GM10266 (cell line): ENCODE data around the gene PAIP2.
A peak's percentile ranks its signal among the peaks of the same experiment; 100 is the strongest.

Experiments
- DNase-seq: peaks from one replicate; pipeline ENCODE4 v3.0.0; 2012; ENCODE audit errors: extremely low spot score
- TF ChIP-seq, protein P1 (sequence below): IDR thresholded peaks from 2 replicates; pipeline ENCODE4 v1.5.1; 2012; ENCODE audit warnings: mild to moderate bottlenecking, low read depth; ENCODE audit not compliant: control insufficient read depth, insufficient read depth; ENCODE audit errors: missing control alignments

Gene PAIP2

DNA sequence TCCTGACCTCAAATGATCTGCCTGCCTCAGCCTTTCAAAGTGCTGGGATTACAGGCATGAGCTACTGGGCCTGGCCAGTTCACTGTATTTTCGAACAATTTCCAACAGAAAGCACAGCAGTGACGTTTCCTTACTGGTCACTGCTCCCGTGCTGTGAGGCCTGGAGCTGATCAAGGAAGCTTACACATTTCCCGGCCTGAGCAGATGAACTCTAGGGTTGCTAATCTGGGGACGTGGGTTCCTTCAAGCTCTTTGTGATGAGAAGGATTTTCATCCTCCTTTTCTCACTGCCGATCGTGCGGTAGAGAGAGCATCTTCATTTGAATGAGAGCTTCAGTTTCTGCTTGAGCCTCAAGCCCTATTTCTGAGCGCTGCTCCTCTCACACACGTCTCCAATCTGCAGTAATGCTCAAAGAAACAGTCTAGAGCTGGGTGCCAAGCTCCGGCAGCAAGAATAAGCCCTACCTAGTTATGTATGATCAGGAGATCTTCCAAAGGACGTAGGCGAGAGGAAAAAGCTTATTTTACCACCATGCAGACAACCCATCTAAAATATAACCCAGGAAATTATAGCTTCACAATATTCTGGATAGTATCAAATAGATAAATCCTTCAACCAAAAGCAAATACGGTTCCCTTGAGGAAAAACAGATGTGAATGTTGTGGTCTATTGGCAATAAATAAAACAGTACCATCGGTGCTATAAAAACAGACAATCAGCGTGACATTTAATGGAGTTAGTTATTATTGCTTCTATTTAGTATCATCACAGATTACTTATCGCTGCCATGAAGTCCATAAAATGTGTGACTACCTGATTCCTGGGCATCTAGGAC is 69.6 kb downstream of the PAIP2 start:
- no peak for DNase-seq
- TF ChIP-seq, protein P1, sequence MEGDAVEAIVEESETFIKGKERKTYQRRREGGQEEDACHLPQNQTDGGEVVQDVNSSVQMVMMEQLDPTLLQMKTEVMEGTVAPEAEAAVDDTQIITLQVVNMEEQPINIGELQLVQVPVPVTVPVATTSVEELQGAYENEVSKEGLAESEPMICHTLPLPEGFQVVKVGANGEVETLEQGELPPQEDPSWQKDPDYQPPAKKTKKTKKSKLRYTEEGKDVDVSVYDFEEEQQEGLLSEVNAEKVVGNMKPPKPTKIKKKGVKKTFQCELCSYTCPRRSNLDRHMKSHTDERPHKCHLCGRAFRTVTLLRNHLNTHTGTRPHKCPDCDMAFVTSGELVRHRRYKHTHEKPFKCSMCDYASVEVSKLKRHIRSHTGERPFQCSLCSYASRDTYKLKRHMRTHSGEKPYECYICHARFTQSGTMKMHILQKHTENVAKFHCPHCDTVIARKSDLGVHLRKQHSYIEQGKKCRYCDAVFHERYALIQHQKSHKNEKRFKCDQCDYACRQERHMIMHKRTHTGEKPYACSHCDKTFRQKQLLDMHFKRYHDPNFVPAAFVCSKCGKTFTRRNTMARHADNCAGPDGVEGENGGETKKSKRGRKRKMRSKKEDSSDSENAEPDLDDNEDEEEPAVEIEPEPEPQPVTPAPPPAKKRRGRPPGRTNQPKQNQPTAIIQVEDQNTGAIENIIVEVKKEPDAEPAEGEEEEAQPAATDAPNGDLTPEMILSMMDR = no peak

DNA sequence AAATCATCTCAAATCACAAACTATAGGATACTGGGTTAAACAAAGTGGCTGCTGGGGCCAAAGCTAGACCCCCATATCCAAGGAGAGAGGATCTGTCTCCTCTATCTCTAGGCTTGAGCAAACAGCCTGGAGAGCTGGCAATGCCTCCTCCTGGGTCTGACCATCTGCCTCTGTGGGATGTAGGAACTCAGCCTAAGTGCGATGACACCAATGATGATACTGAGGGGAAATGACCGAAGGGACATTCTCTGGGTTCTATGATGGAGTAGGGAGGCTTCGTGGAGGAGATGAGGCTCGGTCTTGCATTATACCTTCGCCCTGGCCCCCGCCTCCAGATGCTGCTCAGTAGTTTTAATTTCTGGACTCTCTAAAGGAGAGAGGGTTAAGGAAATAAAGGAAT is 71.5 kb downstream of the PAIP2 start:
- no peak for DNase-seq
- TF ChIP-seq, protein P1 = no peak

DNA sequence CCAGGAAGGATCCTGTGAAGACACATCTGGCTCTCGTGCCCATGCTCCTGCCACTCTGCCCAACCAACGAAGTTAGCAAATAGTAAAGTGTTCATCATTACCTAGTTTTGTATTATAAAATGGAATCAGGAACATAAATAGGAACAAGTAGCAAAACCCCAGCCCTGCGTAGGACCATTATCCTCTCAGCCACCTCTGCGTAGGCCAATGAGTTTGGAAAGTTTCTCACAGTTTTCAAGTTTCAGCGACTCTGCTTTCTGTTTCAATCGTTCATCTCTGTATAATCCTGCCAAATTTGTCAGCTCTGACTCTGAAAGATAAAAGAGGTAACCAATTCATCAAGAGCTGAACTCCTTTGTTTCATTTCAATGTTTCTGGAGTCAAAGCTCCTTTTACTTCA is 72.3 kb downstream of the PAIP2 start:
- TF ChIP-seq, protein P1 = no peak
- DNase-seq = peak; percentile 49

DNA sequence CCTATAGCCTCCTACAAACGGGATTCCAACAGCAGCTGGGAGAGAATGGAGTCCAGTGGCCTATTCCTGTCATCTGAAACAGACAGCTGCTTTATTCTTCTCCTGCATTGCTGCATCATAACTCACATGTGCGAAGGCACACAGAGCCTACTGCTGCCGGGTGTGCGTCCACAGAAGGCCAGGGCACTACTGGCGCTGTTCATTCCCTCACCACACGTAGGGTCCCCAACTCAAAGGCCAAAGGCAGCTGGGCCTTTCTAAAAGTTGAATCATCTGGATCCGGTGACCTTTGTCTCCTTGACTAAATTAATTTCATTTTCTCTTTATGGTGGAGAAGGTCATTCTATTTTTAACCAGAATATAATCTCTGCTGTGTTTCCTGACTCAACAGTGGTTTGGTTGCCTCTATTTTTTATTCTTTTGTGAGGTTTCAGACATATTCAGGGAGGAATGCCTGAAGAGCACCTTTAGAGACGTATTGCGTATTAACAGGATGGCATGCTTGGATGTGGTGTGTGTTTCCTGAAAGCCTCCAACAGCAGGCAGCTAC is 73.0 kb downstream of the PAIP2 start:
- no peak for DNase-seq
- TF ChIP-seq, protein P1 = no peak

DNA sequence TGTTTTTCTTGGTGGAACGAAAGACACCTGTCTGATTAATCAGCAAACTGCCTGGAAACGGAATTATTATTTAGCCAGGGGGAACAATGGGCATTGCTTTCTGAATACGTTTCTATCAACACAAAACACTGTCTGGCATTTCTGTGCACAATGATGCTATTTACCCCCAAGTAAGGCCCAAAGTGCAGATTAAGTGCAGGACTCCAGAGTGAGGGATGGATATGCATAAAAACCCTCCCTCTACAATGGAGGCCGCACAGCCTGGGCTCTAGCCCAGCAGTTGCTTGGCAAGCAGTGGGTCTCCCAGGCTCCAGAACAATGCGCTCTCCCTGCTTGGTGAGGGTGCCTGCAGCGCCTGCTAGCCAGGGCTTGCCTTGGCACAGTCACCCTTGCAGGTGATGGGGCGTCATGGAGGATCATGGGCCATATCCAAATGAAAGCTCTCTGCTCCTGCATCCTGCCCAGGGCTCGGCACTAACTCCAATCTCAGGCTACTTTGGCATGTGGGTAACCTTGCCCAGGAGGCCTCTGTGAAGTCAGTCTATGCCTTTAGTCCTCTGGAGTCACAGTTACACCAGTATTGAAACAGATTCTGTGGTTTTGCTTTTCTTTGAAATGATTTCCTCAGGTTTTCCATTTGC is 73.7 kb downstream of the PAIP2 start:
- TF ChIP-seq, protein P1 = no peak
- no peak for DNase-seq

DNA sequence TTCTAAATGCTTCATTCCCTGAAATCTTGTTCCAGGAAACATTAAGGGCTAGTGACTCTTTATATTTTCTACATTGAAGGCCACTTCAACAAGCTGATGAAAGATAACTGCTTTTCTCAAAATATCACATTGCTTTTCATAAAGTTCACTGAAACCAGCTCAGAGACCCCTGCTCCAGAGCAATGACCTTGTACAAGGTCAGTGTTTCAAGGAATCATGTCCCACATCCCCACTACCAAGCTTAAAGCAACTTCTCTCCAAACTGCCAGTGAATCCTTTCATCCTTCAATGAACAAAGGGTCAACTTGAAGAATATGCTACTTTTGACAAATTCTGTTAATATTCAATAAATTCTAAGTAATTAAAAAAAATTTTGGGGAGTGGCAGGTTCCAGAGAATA is 74.2 kb downstream of the PAIP2 start:
- TF ChIP-seq, protein P1 = no peak
- DNase-seq = no peak

DNA sequence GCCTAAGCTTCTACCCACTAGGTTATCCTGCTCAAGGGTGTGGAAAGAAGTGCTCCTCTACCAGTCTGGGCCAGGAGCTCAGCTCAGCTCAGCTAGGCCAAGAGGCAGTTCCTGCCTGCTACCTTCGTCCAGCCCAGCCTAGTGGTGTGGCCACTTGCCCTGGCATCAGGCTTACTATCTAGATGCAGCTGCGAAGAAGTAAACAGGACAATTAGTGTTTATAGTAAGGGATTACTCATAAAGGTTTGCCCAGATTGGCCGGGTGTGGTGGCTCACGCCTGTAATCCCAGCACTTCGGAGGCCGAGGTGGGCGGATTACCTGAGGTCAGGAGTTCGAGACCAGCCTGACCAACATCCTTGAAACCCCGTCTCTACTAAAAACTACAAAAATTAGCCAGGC is 75.0 kb downstream of the PAIP2 start:
- DNase-seq = no peak
- TF ChIP-seq, protein P1 = no peak
